K562 (cell line): ENCODE measurements around the gene ZDHHC14. TPM values are rescaled to one million over a fixed set of nuclear protein-coding genes. Genes with fewer than 3 reads are reported as not detected.

Experiments
- ATAC-seq: fragments of 200-7000 bp; cut with Tn5 transposase; 3 replicates; pipeline ENCODE4 v1.9.1; 2020; ENCODE audit warnings: moderate library complexity
- BruUV-seq: library from RNA; stranded (reverse); fragments of 400-500 nt; replicated peaks from 2 replicates; lab custom pipeline; 2021; lab: Mats Ljungman, UMichigan
- CTCF ChIA-PET: fragments of 300-600 bp; formaldehyde crosslinking; extraction: SDS; loops from one replicate; lab custom pipeline; 2021; ENCODE audit warnings: low intra/inter-chr PET ratio; lab: Yijun Ruan, JAX
- POLR2A ChIA-PET: fragments of 300-600, 350-650 bp; sonication (Branson Sonifier 250); formaldehyde crosslinking; extraction: SDS; loops from one replicate; lab custom pipeline; 2021; ENCODE audit warnings: antibody characterized with exemption, inconsistent platforms; lab: Yijun Ruan, JAX
- DNase-seq, 4 experiments: peaks; one replicate each; pipeline versions ENCODE4 v3.0.0 to v3.0.0-alpha.2; 2011 to 2018; ENCODE audit warnings: low spot score in 3 of 4, mixed read lengths in 3 of 4; ENCODE audit errors: extremely low read depth in 1 of 4
- FAIRE-seq: peaks from 2 replicates; lab custom pipeline; 2011; peaks lifted over from hg19 to GRCh38; lab: Jason Lieb, UNC
- H2AFZ ChIP-seq: 2 replicates; pipeline ENCODE4 v1.6.0; 2011; ENCODE audit warnings: low read depth, low read length, control low read depth, inconsistent platforms
- H3K27ac ChIP-seq: fragments of 200-600 bp; 3 replicates; pipeline ENCODE4 v1.8.0; 2011; ENCODE audit warnings: low read depth, mild to moderate bottlenecking, control low read depth, inconsistent platforms, low read length, moderate library complexity, mixed read lengths; ENCODE audit errors: extremely low read depth
- H3K27me3 ChIP-seq, 2 experiments: fragments of 300-600 bp in 1 of 2; 2 replicates in 1 of 2; 3 replicates in 1 of 2; pipeline versions ENCODE4 v1.6.0 to v1.8.0; 2011; ENCODE audit warnings: inconsistent platforms in 2 of 2, low read length in 2 of 2, mild to moderate bottlenecking in 1 of 2, mixed read lengths in 1 of 2, moderate library complexity in 1 of 2; ENCODE audit not compliant: control insufficient read depth in 2 of 2, insufficient read depth in 2 of 2
- H3K36me3 ChIP-seq: fragments of 300-600 bp; 3 replicates; pipeline ENCODE4 v1.8.0; 2011; ENCODE audit warnings: mild to moderate bottlenecking, low read length, inconsistent platforms; ENCODE audit not compliant: control insufficient read depth, insufficient read depth
- H3K4me1 ChIP-seq, 2 experiments: fragments of 200-600 bp in 1 of 2; replicated peaks in 1 of 2; 2 replicates in 1 of 2; 3 replicates in 1 of 2; pipeline versions ENCODE4 v1.5.1 to v1.8.0; 2011; ENCODE audit warnings: inconsistent platforms in 2 of 2, low read length in 2 of 2, mild to moderate bottlenecking in 1 of 2, mixed read lengths in 1 of 2, moderate library complexity in 1 of 2; ENCODE audit not compliant: control insufficient read depth in 2 of 2, insufficient read depth in 2 of 2
- H3K4me2 ChIP-seq: 2 replicates; pipeline ENCODE4 v1.6.1; 2011; ENCODE audit warnings: low read length, control low read depth, inconsistent platforms, mixed read lengths; ENCODE audit not compliant: insufficient read depth
- H3K4me3 ChIP-seq: fragments of 200-600 bp; sonication (generic), shearing (Covaris generic); 2 replicates; pipeline ENCODE4 v1.5.1; 2016; ENCODE audit warnings: control low read depth, inconsistent platforms
- H3K79me2 ChIP-seq: fragments of 200-600 bp; 3 replicates; pipeline ENCODE4 v1.8.0; 2011; ENCODE audit warnings: low read length, inconsistent platforms; ENCODE audit not compliant: control insufficient read depth, insufficient read depth
- H3K9ac ChIP-seq, 2 experiments: 2 replicates each; pipeline versions ENCODE4 v1.6.0 to v1.6.1; 2011; ENCODE audit warnings: low read depth in 2 of 2, low read length in 2 of 2, control low read depth in 1 of 2, inconsistent platforms in 1 of 2, mild to moderate bottlenecking in 1 of 2, mixed read lengths in 1 of 2; ENCODE audit not compliant: insufficient read depth in 1 of 2
- H3K9me1 ChIP-seq: one replicate; pipeline ENCODE4 v1.6.0; 2011; ENCODE audit warnings: inconsistent platforms, mild to moderate bottlenecking, low read length, moderate library complexity; ENCODE audit not compliant: control insufficient read depth, insufficient read depth
- H3K9me3 ChIP-seq: replicated peaks from 2 replicates; pipeline ENCODE4 v1.5.1; 2011; ENCODE audit warnings: low read depth, low read length, inconsistent platforms; ENCODE audit not compliant: control insufficient read depth, insufficient read depth
- H4K20me1 ChIP-seq: replicated peaks from 2 replicates; pipeline ENCODE4 v1.6.1; 2011; ENCODE audit warnings: low read length, inconsistent platforms, mixed read lengths; ENCODE audit not compliant: control insufficient read depth, insufficient read depth
- RFX1 ChIP-seq: fragments of 450-650 bp; IDR thresholded peaks from 2 replicates; pipeline ENCODE4 v1.6.1; 2016; ENCODE audit warnings: mild to moderate bottlenecking, moderate library complexity
- WGBS: fragments of 100-300 bp; shearing (Covaris generic); methylation state at CpG from one replicate; pipeline ENCODE4 v1.1.6; 2016; ENCODE audit warnings: low coverage, mixed read lengths; ENCODE audit not compliant: insufficient coverage; ENCODE audit errors: missing lambda C conversion rate; 5-methylcytosine and 5-hydroxymethylcytosine counted together
- in situ Hi-C: fragments of 300-500 bp; cut with MboI; formaldehyde crosslinking; loops from 4 replicates; pipeline ENCODE4 v1.15.0; 2018; ENCODE audit warnings: inconsistent platforms, mixed read lengths
- intact Hi-C: fragments of 100-400 bp; cut with micrococcal nuclease; formaldehyde crosslinking; loops from 2 replicates; pipeline ENCODE4 v1.14.2; 2022
- polyA plus RNA-seq, 8 experiments: library from polyadenylated mRNA; depleted of rRNA in 4 of 8; stranded (reverse) in 5 of 8; unstranded in 3 of 8; fragments of >200 nt; fragmentation: Nextera tagmentation in 2 of 8; fragmentation: Illumina TruSeq in 1 of 8; extraction: Ambion mirVana in 2 of 8; extraction: Trizol in 1 of 8; gene quantifications; 2 replicates each; pipeline versions ENCODE4 v1.2.1 to v1.2.3, GENCODE V29; 2011 to 2014; ENCODE audit warnings: inconsistent platforms in 1 of 8, missing spikeins in 1 of 8
- total RNA-seq, 7 experiments: library from RNA; depleted of rRNA in 6 of 7; stranded (reverse); fragments of >200 nt in 6 of 7; fragmentation: Illumina TruSeq in 2 of 7; extraction: Trizol in 2 of 7; gene quantifications; 2 replicates each; pipeline versions ENCODE4 v1.2.1 to v1.2.3, GENCODE V29; 2011 to 2021; ENCODE audit warnings: low replicate concordance in 1 of 7
- TF ChIP-seq, protein P1 (sequence below): fragments of 450-650 bp; IDR thresholded peaks from 2 replicates; pipeline ENCODE4 v1.6.1; 2016; ENCODE audit warnings: mild to moderate bottlenecking

Gene ZDHHC14
- total and polyA plus RNA-seq, 9 of the 15 experiments (the other 6 are each of a cell fraction or from before 2014, with no cell fraction given), result 0.92 to 23.1 (median 13.8) TPM

DNA sequence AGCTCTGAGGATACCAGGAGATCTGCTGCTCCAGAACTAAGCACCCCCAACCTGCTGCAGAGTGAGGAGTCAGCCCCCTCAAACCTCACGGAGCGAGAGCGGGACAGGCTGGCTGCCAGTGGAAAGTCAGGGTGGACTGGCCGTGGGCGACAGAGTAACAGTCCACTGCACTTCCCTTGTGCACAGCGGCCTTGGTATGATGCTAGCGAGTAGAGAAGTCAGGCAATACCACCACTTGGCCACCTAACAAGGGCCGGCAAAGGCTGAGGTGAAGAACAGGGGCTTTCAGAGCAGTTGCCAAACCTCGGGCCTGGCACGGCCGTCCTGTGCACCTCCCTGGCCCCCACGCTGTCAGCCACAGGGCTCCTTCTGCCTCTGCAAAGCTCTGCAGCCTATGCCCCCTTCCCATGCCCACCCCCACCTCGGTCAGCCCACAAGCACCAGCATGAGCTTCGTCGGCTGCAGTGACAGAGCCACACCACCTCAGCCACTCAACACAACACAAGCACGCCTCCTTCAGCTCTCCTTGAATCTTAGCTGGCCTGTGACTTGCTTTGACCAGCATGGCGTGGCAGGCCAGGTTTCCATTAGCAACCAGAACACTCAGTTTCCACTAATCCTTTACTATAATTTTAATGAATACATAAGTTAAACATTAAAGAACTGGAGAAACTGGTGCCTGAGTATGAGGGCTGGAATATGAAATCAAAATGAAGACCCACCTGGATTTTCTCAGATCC is 314.5 kb downstream of the ZDHHC14 start:
- ChIA-PET CTCF (no interaction called here), POLR2A (interaction anchor here (0.7 to 0.8 kb wide), 2 partner anchors 11 to 317 kb away, joined by 3 read pairs; no protein-coding TSS in a partner anchor)
- Histone ChIP-seq H3K4me2 (no peak overlapping the region), H3K27me3 (peaks cover 49 to 74% of the 10 kb centered on the region in 2 experiments), H3K4me3 (no peak overlapping the region), H3K79me2 (no peaks in the 10 kb centered on the region), H3K9me3 (no peaks in the 10 kb centered on the region; the same call in 1 of the 2 replicates), H3K9me1 (no peaks in the 10 kb centered on the region), H3K9ac (peak overlapping the region in 1 of 2 experiments; percentile 8; a peak in 1 of 4 replicates), H3K36me3 (no peaks in the 10 kb centered on the region), H4K20me1 (no peaks in the 10 kb centered on the region), H3K4me1 (peaks cover 0 to 5% of the 10 kb centered on the region in 2 experiments; a peak in 2 of 5 replicates), H3K27ac (no peak overlapping the region), H2AFZ (no peak overlapping the region)
- in situ Hi-C loops, result no loop called here
- 24% methylated on average over 17 of the region's 17 CpGs for WGBS
- FAIRE-seq (no peak), DNase-seq (no peak), ATAC-seq (no peak; the same call in 2 of the 3 replicates)
- no TSS peak for BruUV-seq
- intact Hi-C loops, result no loop called here
- TF ChIP-seq RFX1, result peak; percentile 20; the same call in 1 of the 2 replicates
- TF ChIP-seq, protein P1, sequence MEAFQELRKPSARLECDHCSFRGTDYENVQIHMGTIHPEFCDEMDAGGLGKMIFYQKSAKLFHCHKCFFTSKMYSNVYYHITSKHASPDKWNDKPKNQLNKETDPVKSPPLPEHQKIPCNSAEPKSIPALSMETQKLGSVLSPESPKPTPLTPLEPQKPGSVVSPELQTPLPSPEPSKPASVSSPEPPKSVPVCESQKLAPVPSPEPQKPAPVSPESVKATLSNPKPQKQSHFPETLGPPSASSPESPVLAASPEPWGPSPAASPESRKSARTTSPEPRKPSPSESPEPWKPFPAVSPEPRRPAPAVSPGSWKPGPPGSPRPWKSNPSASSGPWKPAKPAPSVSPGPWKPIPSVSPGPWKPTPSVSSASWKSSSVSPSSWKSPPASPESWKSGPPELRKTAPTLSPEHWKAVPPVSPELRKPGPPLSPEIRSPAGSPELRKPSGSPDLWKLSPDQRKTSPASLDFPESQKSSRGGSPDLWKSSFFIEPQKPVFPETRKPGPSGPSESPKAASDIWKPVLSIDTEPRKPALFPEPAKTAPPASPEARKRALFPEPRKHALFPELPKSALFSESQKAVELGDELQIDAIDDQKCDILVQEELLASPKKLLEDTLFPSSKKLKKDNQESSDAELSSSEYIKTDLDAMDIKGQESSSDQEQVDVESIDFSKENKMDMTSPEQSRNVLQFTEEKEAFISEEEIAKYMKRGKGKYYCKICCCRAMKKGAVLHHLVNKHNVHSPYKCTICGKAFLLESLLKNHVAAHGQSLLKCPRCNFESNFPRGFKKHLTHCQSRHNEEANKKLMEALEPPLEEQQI, result no peak
